ENCODE measurements around the gene GSTA4. TPM values are rescaled to one million over a fixed set of nuclear protein-coding genes. Genes with fewer than 3 reads are reported as not detected.

Gene GSTA4, protein sequence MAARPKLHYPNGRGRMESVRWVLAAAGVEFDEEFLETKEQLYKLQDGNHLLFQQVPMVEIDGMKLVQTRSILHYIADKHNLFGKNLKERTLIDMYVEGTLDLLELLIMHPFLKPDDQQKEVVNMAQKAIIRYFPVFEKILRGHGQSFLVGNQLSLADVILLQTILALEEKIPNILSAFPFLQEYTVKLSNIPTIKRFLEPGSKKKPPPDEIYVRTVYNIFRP
- 10 to 100 TPM; 10.3 to 12.1 TPM for total RNA-seq
- long read RNA-seq, transcript GSTA4-203 (7 exons, 1,334 nt) = major isoform, 10 of 12 reads
- long read RNA-seq, partial matches to known transcripts = 1 of 12 reads
- long read RNA-seq, other reads (novel, unspliced or antisense) = 1 of 12 reads

DNA sequence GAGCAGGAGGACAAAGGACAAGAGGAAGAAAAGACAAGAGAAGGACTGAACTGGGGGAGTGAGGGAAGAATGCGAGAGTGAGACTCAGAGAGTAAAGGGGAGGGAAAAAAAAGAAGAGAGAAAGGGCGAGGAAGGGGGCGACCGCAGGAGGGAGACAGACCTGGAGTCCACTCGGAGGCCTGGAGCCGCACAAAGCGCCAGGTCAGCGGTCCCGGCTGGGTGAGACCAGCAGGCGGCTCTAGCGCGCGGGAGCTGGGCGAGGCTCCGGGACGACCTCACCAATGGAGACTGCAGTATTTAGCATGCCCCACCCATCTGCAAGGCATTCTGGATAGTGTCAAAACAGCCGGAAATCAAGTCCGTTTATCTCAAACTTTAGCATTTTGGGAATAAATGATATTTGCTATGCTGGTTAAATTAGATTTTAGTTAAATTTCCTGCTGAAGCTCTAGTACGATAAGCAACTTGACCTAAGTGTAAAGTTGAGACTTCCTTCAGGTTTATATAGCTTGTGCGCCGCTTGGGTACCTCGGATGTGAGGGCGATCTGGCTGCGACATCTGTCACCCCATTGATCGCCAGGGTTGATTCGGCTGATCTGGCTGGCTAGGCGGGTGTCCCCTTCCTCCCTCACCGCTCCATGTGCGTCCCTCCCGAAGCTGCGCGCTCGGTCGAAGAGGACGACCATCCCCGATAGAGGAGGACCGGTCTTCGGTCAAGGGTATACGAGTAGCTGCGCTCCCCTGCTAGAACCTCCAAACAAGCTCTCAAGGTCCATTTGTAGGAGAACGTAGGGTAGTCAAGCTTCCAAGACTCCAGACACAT, at the start of gene GSTA4:
GSTA4 (minus strand) TSS at position 196 of the 824 bp plus-strand sequence. CDS start 1,041 bp downstream, outside the sequence.
- intact Hi-C loops (cut with DNase I) = loop anchor here in 1 of 2 donors (5.0 kb wide), 1 partner anchor 47 kb away; no protein-coding TSS in a partner anchor
- peak; percentile 99 to 100 for ATAC-seq

DNA sequence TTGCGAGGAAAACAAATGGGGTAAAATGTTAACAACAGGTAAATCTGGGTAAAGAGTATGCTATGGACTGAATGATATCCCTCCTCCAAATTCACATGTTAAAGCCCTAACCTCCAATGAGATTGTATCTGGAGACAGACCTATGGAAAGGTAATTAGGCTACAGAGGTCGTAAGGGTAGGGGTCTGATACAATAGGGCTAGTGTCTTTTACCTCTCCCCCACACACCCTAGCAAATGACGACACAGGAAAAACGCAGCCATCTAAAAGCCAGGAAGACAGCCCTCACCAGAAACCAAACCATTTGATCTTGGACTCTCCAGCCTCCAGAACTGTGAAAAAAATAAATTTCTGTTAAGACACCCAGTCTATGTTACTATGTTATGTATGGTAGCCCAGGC, 49.5 kb upstream of the GSTA4 start:
- intact Hi-C loops (cut with DNase I) = loop anchor here in 1 of 2 donors (5.0 kb wide), 1 partner anchor 47 kb away; the partner anchor contains the start of gene GSTA4
- ATAC-seq (no peak), DNase-seq (no peak)

More for the DNA sequence above, at the start of gene GSTA4:
- peak; percentile 98 for DNase-seq

DNA sequence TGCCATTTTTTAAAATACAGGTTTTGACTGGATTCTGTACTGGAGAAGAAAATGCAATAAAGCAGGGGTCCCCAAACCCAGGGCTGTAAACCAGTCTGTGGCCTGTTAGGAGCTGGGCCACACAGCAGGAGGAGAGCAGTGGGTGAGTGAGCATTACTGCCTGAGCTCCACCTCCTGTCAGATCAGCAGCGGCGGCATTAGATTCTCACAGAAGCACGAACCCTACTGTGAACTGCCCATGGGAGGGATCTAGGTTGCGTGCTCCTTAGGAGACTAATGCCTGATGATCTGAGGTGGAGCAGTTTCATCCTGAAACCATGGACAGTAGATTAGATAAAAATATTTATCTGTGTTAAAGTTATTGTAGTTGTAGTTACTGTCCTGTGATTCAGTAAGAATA, 49.0 kb upstream of the GSTA4 start:
- ATAC-seq = peak in 1 of 2 donors; percentile 70
- no peak for DNase-seq
- intact Hi-C loops (cut with DNase I) = loop anchor here in 1 of 2 donors (5.0 kb wide), 1 partner anchor 47 kb away; the partner anchor contains the start of gene GSTA4

DNA sequence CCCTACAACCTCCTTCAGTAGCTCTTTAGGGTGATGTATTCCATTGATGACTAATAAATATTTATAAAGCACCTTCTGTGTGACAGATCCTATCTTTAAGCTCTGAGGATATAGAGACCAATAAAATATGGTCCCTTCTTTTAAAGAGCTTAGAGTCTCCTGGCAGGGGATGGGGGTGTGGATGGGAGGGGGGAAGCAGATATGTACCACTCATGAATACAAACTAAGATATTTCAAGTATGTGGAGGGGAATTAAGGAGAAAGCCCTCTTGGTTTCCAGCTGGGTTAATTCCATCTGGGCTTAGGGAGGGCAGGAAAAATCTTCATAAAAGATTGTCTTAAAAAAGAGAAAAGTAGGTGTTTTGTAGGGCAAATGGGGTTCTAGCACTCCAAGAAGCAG, 48.5 kb upstream of the GSTA4 start:
- ATAC-seq = no peak
- intact Hi-C loops (cut with DNase I) = loop anchor here in 1 of 2 donors (5.0 kb wide), 1 partner anchor 46 kb away; the partner anchor contains the start of gene GSTA4

DNA sequence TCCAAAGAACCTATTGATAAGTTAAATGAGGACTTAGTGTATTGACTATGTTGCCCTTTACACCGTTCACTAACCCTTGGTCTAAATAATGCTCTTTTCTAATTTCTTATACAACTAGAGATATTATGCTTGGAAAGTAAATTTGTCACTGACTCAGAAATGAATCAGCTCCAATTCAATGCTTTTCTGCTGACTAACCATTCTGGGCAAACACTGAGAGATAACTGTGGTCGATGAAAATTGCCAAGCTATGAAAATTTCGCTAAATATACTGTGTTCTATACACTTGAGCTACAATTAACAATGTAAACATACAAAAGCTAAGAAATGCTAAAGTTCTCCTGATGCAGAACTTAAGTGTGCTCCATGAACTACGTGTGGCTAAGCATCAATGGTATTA, 47.0 kb upstream of the GSTA4 start:
- ATAC-seq (peak; percentile 38 to 68), DNase-seq (no peak)
- intact Hi-C loops (cut with DNase I) = loop anchor here in 1 of 2 donors (5.0 kb wide), 1 partner anchor 45 kb away; the partner anchor contains the start of gene GSTA4

More for the DNA sequence above, 48.5 kb upstream of the GSTA4 start:
- no peak for DNase-seq

DNA sequence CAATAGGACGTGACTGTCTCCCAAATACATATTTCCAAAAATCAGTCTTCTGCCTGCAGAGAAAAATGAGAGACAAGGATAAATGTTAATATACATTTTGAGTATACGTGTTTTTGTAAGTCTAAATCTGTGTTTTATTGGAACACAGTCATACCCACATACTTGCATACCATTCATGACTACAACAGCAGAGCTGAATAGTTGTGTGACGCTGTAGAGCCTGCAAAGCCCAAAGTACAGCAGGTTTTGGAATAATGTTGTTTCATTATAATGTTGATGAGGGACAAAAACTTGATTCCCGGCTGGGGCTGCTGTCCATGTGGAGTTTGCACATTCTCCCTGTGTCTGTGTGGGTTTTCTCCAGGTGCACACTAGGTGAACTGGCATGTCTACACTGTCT, 46.3 kb upstream of the GSTA4 start:
- intact Hi-C loops (cut with DNase I) = loop anchor here in 1 of 2 donors (5.0 kb wide), 1 partner anchor 44 kb away; the partner anchor contains the start of gene GSTA4
- no peak for ATAC-seq
- DNase-seq = no peak

DNA sequence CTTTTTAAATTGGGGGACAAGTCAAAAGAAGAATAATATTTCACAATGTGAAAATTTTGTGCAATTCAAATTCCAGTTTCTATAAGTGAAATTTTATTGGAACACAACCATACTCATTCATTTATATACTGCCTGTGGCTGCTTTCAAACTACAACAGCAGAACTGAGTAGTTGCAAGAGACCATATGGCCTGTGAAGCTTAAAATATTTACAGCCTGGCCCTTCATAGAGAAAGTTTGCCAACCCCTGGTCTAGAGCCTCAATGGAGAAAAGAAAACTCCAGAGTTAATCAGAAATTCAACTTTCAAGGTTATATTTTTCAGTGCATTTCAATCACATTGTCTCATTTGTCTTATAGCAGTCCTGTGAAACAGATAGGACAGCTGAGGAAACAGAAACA, 43.5 kb upstream of the GSTA4 start:
- intact Hi-C loops (cut with DNase I) = no loop called here
- ATAC-seq = no peak
- DNase-seq = no peak

DNA sequence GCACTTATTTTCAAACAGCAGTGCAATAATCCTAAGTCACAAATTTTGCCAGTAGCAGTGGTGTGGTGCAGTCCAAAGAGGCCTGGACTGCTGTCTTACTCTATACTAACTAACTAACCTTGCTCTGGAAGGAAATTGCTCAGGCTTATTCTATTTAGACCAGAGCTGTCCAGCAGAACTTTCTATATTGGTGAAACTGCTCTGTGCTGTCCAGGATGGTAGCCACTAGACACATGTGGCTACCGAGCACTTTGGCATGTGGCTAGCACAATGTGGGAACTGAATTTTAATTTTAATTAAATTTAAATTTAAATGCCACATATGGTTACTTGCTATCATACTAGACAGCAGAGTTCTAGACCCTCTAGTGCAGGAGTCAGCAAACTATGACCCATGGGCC, 43.1 kb upstream of the GSTA4 start:
- no peak for ATAC-seq
- DNase-seq = no peak
- intact Hi-C loops (cut with DNase I) = no loop called here

DNA sequence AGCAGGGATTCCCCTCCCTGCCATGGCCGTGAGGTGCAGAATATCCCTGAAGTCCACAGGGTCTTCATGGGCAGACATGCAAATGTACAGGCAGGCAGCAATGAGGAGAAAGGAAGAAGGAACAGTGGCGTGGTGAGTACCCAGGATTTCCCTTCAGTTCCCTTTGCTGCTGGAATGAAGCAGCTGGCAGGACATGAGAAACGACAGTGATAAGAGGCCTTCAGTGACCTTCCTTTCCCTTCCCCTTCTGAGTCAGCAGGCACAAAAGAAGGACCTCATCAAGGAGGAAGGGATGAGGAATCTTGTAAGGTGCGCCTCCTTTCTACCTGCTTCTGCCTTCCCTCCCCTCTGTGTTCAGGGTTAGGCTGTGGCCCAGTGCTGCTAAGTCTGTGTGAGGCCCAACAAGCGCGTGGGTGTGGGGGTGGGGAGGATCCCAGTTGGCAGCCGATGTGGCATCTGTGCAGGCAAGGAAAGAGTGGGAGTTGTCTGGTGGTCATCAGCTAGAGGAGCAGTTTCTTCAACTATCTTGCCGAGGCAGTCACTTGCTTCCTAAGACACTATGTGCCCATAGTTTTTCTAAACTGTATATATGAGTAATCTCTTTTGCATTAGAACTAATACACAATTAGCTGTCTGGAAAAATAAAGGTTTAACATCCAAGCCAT, 40.6 kb upstream of the GSTA4 start:
- ATAC-seq (peak; percentile 19 to 56), DNase-seq (no peak)
- intact Hi-C loops (cut with DNase I) = no loop called here

DNA sequence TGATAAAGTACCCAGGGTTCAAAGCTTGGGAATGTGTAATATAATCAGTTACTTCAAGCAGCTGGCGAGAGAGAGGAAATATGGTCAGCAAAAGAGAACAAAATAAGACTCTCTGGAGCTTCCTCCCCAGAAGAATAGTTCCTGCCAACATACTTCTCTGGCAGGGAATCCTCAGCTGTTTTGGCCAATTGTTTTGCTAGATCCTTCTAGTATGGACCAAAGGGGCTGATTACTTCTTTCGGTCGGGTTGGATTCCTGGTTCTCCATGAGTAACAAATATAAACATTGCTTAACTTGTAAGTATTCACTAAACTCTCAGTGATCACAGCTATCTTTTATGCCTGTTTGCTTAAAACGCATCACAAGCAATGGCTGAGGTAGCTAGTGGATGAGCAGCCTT, 38.7 kb upstream of the GSTA4 start:
- ATAC-seq (peak; percentile 66 to 72), DNase-seq (no peak)
- intact Hi-C loops (cut with DNase I) = no loop called here

DNA sequence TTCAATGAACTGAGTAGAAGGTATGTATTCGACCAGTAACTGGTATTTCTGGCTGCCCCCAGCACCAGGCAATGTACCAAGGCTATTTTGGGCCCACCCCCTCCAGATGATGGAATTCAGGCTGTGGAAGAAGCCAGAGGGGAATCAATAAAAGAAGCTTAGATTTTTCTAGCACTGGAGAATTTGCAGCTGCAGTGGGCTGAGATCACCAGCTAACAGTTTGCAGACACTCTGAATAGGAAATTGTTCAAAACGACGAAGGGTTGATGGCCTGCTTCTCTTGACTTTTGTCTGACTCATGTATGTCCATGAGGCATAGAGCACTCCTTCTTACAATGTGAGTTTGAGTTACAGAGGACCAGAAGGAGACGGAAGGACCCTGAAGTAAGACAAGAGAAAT, 37.8 kb upstream of the GSTA4 start:
- DNase-seq (no peak), ATAC-seq (peak in 1 of 2 donors; percentile 64)
- intact Hi-C loops (cut with DNase I) = no loop called here

DNA sequence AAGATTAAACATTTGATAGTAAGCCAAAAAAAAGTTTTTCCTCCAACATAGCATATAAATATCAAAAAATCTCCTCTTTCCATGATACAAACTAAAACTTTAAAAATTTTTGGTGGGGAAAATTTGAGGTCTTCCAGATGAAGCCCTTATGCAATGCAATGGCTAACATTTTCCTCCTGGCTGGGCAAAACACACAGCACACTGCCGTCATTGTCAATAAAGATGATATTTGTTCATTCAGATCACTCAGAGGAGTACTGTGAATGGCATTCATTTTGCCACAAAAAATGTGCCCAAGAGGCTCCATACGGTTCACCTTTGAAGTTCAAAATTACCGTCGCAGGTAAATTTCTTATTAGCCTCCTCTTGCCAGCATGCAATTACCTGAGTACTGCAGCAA, 36.2 kb upstream of the GSTA4 start:
- no peak for ATAC-seq
- intact Hi-C loops (cut with DNase I) = no loop called here
- DNase-seq = no peak

DNA sequence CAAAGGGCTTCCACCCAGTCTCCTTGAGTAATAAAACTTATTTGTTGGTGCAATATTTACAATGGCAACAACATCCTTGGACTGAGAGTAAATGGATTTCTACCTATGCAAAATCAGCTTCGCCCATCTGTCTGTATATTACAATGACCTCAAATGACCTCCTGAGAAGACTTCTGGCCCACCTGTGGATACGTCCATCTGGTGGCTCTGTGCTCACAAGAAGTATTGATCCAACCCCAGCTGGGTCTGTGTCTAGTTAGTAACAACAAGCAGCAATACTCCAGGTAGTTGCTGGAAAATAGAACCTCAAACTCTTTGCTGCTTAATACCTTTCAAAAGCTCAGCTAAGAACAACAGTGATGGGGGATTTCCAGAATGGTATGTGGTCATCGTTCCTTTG, 34.7 kb upstream of the GSTA4 start:
- ATAC-seq = no peak
- intact Hi-C loops (cut with DNase I) = no loop called here
- DNase-seq = no peak

DNA sequence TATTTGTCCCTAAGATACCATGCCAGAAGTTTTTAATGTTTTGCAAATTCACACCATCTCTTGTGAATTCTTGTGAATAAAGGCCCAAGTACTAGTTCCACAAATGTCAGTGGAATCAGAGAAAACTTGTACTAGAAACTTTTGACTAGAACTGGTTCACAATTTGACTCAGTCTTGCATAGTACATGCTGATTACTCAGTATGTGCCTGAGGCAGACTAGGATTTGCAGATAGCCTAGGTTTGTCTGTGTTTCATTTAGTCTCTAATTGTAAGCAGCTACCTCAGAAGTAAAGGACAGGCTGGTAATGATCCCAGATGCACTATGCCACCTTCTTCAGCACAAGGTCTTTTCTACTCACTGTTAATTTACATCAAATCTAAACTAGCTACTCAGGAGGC, 34.2 kb upstream of the GSTA4 start:
- DNase-seq = no peak
- ATAC-seq = no peak
- intact Hi-C loops (cut with DNase I) = no loop called here

DNA sequence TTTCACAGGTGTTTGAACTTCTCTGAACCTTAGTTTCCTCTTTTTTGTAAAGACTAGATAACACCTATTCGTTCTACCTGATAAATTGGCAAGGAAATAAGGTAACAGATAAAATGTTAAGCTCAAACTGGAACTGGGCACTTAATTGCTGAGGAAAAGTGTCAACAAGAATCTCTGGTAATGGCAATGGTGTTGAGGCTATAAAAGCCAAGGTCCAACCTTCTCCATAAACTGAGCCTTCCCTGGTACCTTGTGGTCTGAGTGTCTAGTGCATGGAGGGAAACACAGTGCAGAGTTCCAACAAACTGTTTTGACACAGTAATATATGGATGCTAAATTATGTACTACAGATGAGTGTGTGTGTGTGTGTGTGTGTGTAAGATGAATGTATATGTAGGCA, 33.4 kb upstream of the GSTA4 start:
- no peak for DNase-seq
- ATAC-seq = no peak
- intact Hi-C loops (cut with DNase I) = no loop called here

DNA sequence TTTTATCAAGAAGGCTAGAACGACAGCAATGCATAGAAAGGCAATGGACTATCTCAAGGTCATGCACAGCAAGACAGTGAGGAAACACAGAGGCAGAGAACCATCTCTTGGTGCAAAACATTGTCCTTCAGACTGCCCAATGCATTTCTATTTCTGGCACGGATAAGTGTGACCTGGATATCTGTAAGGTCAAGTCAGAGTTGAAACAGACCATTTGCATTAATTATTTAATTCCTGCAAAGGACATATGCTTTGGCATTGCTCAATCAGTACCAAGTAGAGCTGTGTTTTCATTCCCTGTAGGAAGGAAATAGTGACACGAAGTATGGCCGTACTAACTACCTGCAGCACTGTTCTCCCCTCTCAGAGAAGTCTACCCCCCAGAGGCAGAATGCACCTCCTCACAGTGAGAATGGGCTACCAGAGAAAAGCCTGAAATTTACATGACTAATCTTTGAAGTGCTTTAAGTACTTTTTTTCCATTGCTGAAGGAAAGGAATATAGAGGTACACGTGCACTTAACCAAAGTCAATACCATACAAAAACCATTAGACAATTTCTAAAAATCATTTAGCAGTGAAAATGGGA, 32.1 kb upstream of the GSTA4 start:
- intact Hi-C loops (cut with DNase I) = no loop called here
- no peak for ATAC-seq
- DNase-seq = no peak

DNA sequence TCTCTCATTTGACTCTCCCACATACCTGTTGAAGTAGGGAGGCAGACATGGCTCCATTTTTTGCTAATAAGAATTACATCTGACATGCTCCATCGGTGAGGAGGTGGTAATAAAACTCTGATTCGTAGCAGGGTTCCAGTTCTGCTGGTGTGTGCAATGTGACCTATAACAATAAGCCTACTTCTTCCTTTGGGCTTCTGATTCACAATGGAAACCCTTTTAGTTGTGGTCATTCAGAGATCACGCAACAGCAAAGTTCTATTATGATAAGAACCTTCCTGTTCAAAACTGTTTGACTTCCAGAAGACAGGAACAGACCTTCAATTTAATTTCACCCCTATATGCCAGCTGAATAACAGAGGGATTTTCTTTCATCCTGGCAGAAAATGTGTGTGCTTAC, 31.4 kb upstream of the GSTA4 start:
- no peak for DNase-seq
- ATAC-seq = no peak
- intact Hi-C loops (cut with DNase I) = no loop called here

DNA sequence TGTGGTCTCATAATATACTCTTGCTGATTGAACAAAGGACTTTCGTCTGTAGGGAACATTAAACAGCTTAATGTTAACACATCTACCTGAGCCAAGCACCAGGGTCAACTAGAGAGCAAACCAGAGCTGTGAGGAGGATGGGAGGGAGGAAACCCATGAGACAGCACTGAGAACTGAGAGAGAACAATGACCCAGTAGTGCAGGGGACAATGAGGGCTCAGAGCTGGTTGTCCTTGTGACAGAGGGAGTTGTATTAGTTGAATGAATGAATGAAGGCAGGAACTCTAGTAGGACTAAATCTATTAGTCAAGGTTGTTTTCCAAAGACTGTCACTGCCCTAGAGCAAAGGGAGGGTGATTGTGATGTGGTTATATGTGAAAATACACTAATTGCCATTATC, 28.2 kb upstream of the GSTA4 start:
- intact Hi-C loops (cut with DNase I) = no loop called here
- DNase-seq (no peak), ATAC-seq (no peak)
